Mucosa of stomach (tissue), 1 donor: ENCODE results near the gene BCAS1.
"Not testable (repeated sequence)": the region's sequence is repeated elsewhere in the genome, so short reads cannot be mapped to it uniquely, and the experiment has no call there.

ENCODE experiments used
- H3K27me3 ChIP-seq: one replicate; pipeline ENCODE4 v1.7.0; 2013; ENCODE audit warnings: mild to moderate bottlenecking, low read length; ENCODE audit not compliant: control insufficient read depth, insufficient read depth
- H3K36me3 ChIP-seq: one replicate; pipeline ENCODE4 v1.7.0; 2013; ENCODE audit warnings: low read length; ENCODE audit not compliant: control insufficient read depth, insufficient read depth
- H3K4me1 ChIP-seq: one replicate; pipeline ENCODE4 v1.7.0; 2013; ENCODE audit warnings: mild to moderate bottlenecking, low read length; ENCODE audit not compliant: control insufficient read depth, insufficient read depth
- H3K4me3 ChIP-seq: one replicate; pipeline ENCODE4 v1.7.0; 2013; ENCODE audit warnings: low read length
- H3K9ac ChIP-seq: one replicate; pipeline ENCODE4 v1.7.0; 2013; ENCODE audit warnings: mild to moderate bottlenecking, low read length, moderate library complexity
- H3K9me3 ChIP-seq: one replicate; pipeline ENCODE4 v1.7.0; 2013; ENCODE audit warnings: mild to moderate bottlenecking, low read length, moderate library complexity; ENCODE audit not compliant: control insufficient read depth
- donor health status: Pancreatic carcinoma.

Gene BCAS1

GRCh38 chr20:54019127-54019526 lies 51.3 kb downstream of the BCAS1 start:
- Histone ChIP-seq H3K4me3 (no peak overlapping the region), H3K4me1 (peaks cover 6% of the 10 kb centered on the region), H3K36me3 (peaks cover 2% of the 10 kb centered on the region), H3K27me3 (no peaks in the 10 kb centered on the region), H3K9ac (no peak overlapping the region), H3K9me3 (no peaks in the 10 kb centered on the region)

- Histone ChIP-seq H3K9me3 (no peaks in the 10 kb centered on the region), H3K27me3 (no peaks in the 10 kb centered on the region), H3K36me3 (no peaks in the 10 kb centered on the region), H3K4me3 (no peak overlapping the region), H3K9ac (no peak overlapping the region), H3K4me1 (peaks cover 9% of the 10 kb centered on the region)
Observed at GRCh38 chr20:54017846-54018245, 52.5 kb downstream of the BCAS1 start.

GRCh38 chr20:54015496-54015895 lies 54.9 kb downstream of the BCAS1 start:
- H3K9me3 ChIP-seq, result no peaks in the 10 kb centered on the region
- H3K4me1 ChIP-seq, result peaks cover 9% of the 10 kb centered on the region
- no peaks in the 10 kb centered on the region for H3K36me3 ChIP-seq
- H3K9ac ChIP-seq, result no peak overlapping the region
- H3K27me3 ChIP-seq, result no peaks in the 10 kb centered on the region
- no peak overlapping the region for H3K4me3 ChIP-seq

- no peak overlapping the region for H3K9ac ChIP-seq
- no peaks in the 10 kb centered on the region for H3K9me3 ChIP-seq
- H3K36me3 ChIP-seq, result no peaks in the 10 kb centered on the region
- H3K27me3 ChIP-seq, result no peaks in the 10 kb centered on the region
- H3K4me3 ChIP-seq, result no peak overlapping the region
- peaks cover 9% of the 10 kb centered on the region for H3K4me1 ChIP-seq
Observed at GRCh38 chr20:54014293-54014926, 56.0 kb downstream of the BCAS1 start.

GRCh38 chr20:54013471-54013870 lies 56.9 kb downstream of the BCAS1 start:
- H3K36me3 ChIP-seq, result no peaks in the 10 kb centered on the region
- no peaks in the 10 kb centered on the region for H3K9me3 ChIP-seq
- no peaks in the 10 kb centered on the region for H3K27me3 ChIP-seq
- peaks cover 9% of the 10 kb centered on the region for H3K4me1 ChIP-seq
- no peak overlapping the region for H3K4me3 ChIP-seq
- H3K9ac ChIP-seq, result no peak overlapping the region

- peaks cover 9% of the 10 kb centered on the region for H3K4me1 ChIP-seq
- no peak overlapping the region for H3K9ac ChIP-seq
- H3K27me3 ChIP-seq, result no peaks in the 10 kb centered on the region
- H3K36me3 ChIP-seq, result no peaks in the 10 kb centered on the region
- H3K9me3 ChIP-seq, result no peaks in the 10 kb centered on the region
- H3K4me3 ChIP-seq, result no peak overlapping the region
Observed at GRCh38 chr20:54011346-54011745, 59.0 kb downstream of the BCAS1 start.

GRCh38 chr20:54006216-54006615 lies 64.2 kb downstream of the BCAS1 start:
- H3K9ac ChIP-seq, H3K36me3 ChIP-seq, H3K27me3 ChIP-seq, H3K9me3 ChIP-seq, H3K4me3 ChIP-seq, H3K4me1 ChIP-seq: not testable (repeated sequence)

- peaks cover 5% of the 10 kb centered on the region for H3K36me3 ChIP-seq
- H3K9me3 ChIP-seq, result no peaks in the 10 kb centered on the region
- H3K27me3 ChIP-seq, result no peaks in the 10 kb centered on the region
- no peaks in the 10 kb centered on the region for H3K4me1 ChIP-seq
- H3K9ac ChIP-seq, result no peak overlapping the region
- no peak overlapping the region for H3K4me3 ChIP-seq
Observed at GRCh38 chr20:54005524-54005923, 64.9 kb downstream of the BCAS1 start.

GRCh38 chr20:54004445-54004844 lies 65.9 kb downstream of the BCAS1 start:
- H3K4me3 ChIP-seq, result no peak overlapping the region
- H3K27me3 ChIP-seq, result no peaks in the 10 kb centered on the region
- peaks cover 5% of the 10 kb centered on the region for H3K36me3 ChIP-seq
- H3K4me1 ChIP-seq, result no peaks in the 10 kb centered on the region
- H3K9me3 ChIP-seq, result no peaks in the 10 kb centered on the region
- H3K9ac ChIP-seq, result no peak overlapping the region

GRCh38 chr20:54002741-54003140 lies 67.7 kb downstream of the BCAS1 start:
- Histone ChIP-seq H3K27me3 (no peaks in the 10 kb centered on the region), H3K4me1 (no peaks in the 10 kb centered on the region), H3K9ac (no peak overlapping the region), H3K36me3 (peaks cover 5% of the 10 kb centered on the region), H3K9me3 (no peaks in the 10 kb centered on the region), H3K4me3 (no peak overlapping the region)

GRCh38 chr20:54002056-54002575 lies 68.3 kb downstream of the BCAS1 start:
- Histone ChIP-seq H3K4me3 (no peak overlapping the region), H3K36me3 (peaks cover 5% of the 10 kb centered on the region), H3K27me3 (no peaks in the 10 kb centered on the region), H3K4me1 (no peaks in the 10 kb centered on the region), H3K9ac (no peak overlapping the region), H3K9me3 (no peaks in the 10 kb centered on the region)

- H3K4me1 ChIP-seq, result no peaks in the 10 kb centered on the region
- peaks cover 5% of the 10 kb centered on the region for H3K36me3 ChIP-seq
- H3K4me3 ChIP-seq, result no peak overlapping the region
- H3K9me3 ChIP-seq, result no peaks in the 10 kb centered on the region
- no peaks in the 10 kb centered on the region for H3K27me3 ChIP-seq
- no peak overlapping the region for H3K9ac ChIP-seq
Observed at GRCh38 chr20:54000914-54001313, 69.5 kb downstream of the BCAS1 start.

GRCh38 chr20:54000262-54000661 lies 70.1 kb downstream of the BCAS1 start:
- no peaks in the 10 kb centered on the region for H3K27me3 ChIP-seq
- H3K9me3 ChIP-seq, result no peaks in the 10 kb centered on the region
- H3K36me3 ChIP-seq, result peaks cover 5% of the 10 kb centered on the region
- no peaks in the 10 kb centered on the region for H3K4me1 ChIP-seq
- H3K9ac ChIP-seq, result no peak overlapping the region
- H3K4me3 ChIP-seq, result no peak overlapping the region
